ENCODE results near the gene SNAI3.

The SNAI3 gene

GRCh38 chr16:88726408-88726749 is 40.1 kb upstream of the SNAI3 start:
- H3K4me3 ChIP-seq (ENCODE audit: low read length) = no peak overlapping the region
- TF ChIP-seq CTCF (IDR thresholded peaks at IDR 0.05; ENCODE audit: insufficient read depth, low read depth, low read length, missing control alignments) = no peak
- DNase-seq (ENCODE audit: low read depth) = no peak

- no peak for TF ChIP-seq CTCF (IDR thresholded peaks at IDR 0.05; ENCODE audit: insufficient read depth, low read depth, low read length, missing control alignments)
- no peak for DNase-seq (ENCODE audit: low read depth)
- no peak overlapping the region for H3K4me3 ChIP-seq (ENCODE audit: low read length)
These were observed 39.5 kb upstream of the SNAI3 start for GRCh38 chr16:88725609-88726407.

GRCh38 chr16:88724855-88725555 is 38.7 kb upstream of the SNAI3 start:
- no peak for TF ChIP-seq CTCF (IDR thresholded peaks at IDR 0.05; ENCODE audit: insufficient read depth, low read depth, low read length, missing control alignments)
- no peak overlapping the region for H3K4me3 ChIP-seq (ENCODE audit: low read length)

GRCh38 chr16:88723911-88724310 is 37.6 kb upstream of the SNAI3 start:
- no peak for DNase-seq (ENCODE audit: low read depth)
- no peak for TF ChIP-seq CTCF (IDR thresholded peaks at IDR 0.05; ENCODE audit: insufficient read depth, low read depth, low read length, missing control alignments)
- no peak overlapping the region for H3K4me3 ChIP-seq (ENCODE audit: low read length)

More at GRCh38 chr16:88724855-88725555, 38.7 kb upstream of the SNAI3 start:
- no peak for DNase-seq (ENCODE audit: low read depth)

GRCh38 chr16:88723507-88723887 is 37.2 kb upstream of the SNAI3 start:
- no peak for DNase-seq (ENCODE audit: low read depth)
- H3K4me3 ChIP-seq (ENCODE audit: low read length) = no peak overlapping the region
- TF ChIP-seq CTCF (IDR thresholded peaks at IDR 0.05; ENCODE audit: insufficient read depth, low read depth, low read length, missing control alignments) = no peak

- DNase-seq (ENCODE audit: low read depth) = no peak
- no peak for TF ChIP-seq CTCF (IDR thresholded peaks at IDR 0.05; ENCODE audit: insufficient read depth, low read depth, low read length, missing control alignments)
- no peak overlapping the region for H3K4me3 ChIP-seq (ENCODE audit: low read length)
These were observed 36.6 kb upstream of the SNAI3 start for GRCh38 chr16:88722784-88723506.
